Kidney epithelial cell (primary cell): ENCODE measurements around the gene CFAP91. TPM values are rescaled to one million over a fixed set of nuclear protein-coding genes. Genes with fewer than 3 reads are reported as not detected.

Source experiments
- DNase-seq: peaks from one replicate; pipeline ENCODE4 v3.0.0-alpha.2; 2010; ENCODE audit warnings: low read depth
- H3K27me3 ChIP-seq: 2 replicates; pipeline ENCODE4 v1.6.0; 2011; ENCODE audit warnings: low read length; ENCODE audit not compliant: control insufficient read depth, insufficient read depth
- H3K36me3 ChIP-seq: 2 replicates; pipeline ENCODE4 v1.5.1; 2011; ENCODE audit warnings: low read length; ENCODE audit not compliant: control insufficient read depth, insufficient read depth
- H3K4me3 ChIP-seq: 2 replicates; pipeline ENCODE4 v1.5.1; 2011; ENCODE audit warnings: low read depth, mild to moderate bottlenecking, control low read depth, low read length
- total RNA-seq: library from RNA; depleted of rRNA; stranded (reverse); fragments of >200 nt; gene quantifications from 2 replicates; pipeline ENCODE4 v1.2.3, GENCODE V29; 2015
- TF ChIP-seq, protein P1 (sequence below): IDR thresholded peaks from 2 replicates; pipeline ENCODE4 v1.5.1; 2011; ENCODE audit warnings: mild to moderate bottlenecking, moderate library complexity, low read length, control low read depth, inconsistent platforms; ENCODE audit not compliant: insufficient read depth, poor library complexity, severe bottlenecking

Gene CFAP91
- total RNA-seq, 1 donor from 2014 or later = 3.3 TPM

DNA sequence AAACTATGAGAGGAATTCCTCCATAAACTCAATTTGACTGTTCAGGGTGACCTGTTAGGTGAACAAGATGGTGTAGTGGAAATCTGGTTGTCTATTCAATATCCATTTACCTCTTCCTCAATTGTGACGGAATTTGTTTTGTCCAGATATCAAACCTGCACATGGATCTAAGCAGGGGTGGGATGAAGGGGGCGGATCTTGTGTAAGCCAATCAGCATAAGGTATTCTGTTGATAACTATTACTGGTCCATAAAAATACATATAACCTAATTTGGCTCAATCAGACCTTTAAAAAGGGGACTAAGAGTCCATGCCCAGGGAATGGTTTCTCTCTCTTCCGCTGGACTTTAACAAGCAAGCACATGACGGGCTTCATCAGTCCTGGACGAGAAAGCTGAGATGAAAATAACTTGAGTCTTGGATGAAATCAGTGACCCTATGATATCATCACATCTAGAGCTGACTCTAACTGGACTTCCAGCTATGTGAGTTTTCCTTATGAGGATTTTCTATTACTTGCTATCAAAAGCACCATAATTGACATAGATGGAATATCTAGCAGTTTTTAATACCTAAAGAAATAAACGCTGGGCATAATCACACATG, 36.8 kb upstream of the CFAP91 start:
- H3K36me3 ChIP-seq = no peaks in the 10 kb centered on the region
- TF ChIP-seq, protein P1, sequence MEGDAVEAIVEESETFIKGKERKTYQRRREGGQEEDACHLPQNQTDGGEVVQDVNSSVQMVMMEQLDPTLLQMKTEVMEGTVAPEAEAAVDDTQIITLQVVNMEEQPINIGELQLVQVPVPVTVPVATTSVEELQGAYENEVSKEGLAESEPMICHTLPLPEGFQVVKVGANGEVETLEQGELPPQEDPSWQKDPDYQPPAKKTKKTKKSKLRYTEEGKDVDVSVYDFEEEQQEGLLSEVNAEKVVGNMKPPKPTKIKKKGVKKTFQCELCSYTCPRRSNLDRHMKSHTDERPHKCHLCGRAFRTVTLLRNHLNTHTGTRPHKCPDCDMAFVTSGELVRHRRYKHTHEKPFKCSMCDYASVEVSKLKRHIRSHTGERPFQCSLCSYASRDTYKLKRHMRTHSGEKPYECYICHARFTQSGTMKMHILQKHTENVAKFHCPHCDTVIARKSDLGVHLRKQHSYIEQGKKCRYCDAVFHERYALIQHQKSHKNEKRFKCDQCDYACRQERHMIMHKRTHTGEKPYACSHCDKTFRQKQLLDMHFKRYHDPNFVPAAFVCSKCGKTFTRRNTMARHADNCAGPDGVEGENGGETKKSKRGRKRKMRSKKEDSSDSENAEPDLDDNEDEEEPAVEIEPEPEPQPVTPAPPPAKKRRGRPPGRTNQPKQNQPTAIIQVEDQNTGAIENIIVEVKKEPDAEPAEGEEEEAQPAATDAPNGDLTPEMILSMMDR = no peak
- no peak for DNase-seq
- no peaks in the 10 kb centered on the region for H3K27me3 ChIP-seq
- no peak overlapping the region for H3K4me3 ChIP-seq

DNA sequence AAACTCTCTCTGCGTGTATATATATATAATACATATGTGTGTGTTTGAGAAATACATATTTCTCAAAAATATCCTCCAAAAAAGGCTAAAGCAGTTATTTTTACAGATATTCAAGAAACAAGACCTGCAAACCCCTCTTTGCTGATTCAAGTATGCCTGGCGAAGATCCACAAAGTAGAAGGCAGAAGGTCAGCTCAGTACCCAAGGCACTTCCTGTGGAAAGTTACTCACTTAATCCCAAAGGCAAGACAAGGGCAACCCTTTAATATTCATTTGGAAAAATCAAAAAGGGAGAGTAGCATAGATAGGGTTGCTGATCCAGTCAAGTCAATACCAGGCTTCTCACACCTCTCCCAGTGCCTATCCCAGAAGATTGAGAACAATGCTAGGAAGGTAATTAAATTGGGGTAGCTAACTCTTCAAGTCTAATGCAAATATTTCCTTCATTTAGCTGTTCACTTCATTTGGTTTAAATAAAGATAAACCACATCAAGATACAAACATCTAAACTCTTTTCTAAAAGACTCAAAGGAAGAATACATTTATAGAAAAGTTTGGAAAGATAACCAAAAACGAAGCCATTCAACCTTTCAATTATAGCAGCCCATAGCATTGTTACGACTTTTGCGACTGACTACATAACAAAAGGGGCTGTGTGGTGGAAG, 32.8 kb upstream of the CFAP91 start:
- H3K36me3 ChIP-seq = no peaks in the 10 kb centered on the region
- TF ChIP-seq, protein P1 = no peak
- no peak for DNase-seq
- no peak overlapping the region for H3K4me3 ChIP-seq
- H3K27me3 ChIP-seq = no peaks in the 10 kb centered on the region

DNA sequence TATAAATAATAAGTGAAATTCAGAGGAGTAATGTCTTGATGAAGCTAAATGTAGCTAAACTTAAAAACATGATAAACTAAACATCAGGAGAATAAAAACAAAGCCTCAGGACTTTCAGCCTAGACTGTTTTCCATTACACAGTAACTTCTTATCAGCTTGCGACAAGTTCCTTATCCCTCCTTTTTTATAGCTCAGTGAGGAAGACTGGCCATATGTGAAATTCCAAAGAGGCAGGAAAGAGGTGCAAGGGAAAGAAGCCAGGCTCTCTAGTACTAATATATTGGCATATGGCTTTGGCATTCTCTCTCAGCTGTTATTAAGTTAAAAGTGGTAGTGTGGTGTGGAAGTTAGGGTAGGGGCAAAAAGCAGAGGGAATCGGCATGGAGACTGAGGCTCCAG, 30.0 kb upstream of the CFAP91 start:
- no peak for DNase-seq
- H3K27me3 ChIP-seq = no peaks in the 10 kb centered on the region
- H3K36me3 ChIP-seq = no peaks in the 10 kb centered on the region
- no peak overlapping the region for H3K4me3 ChIP-seq
- TF ChIP-seq, protein P1 = no peak

DNA sequence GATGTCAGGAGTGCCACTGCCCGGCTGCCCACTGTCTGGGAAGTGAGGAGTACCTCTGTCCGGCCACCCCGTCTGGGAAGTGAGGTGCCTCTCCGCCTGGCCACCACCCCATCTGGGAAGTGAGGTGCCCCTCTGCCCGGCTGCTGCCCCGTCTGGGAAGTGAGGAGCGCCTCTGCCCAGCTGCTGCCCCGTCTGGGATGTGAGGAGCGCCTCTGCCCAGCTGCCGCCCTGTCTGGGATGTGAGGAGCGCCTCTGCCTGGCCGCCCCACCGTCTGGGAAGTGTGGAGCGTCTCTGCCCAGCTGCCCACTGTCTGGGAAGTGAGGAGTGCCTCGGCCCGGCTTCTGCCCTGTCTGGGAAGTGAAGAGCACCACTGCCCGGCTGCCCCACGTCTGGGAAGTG, 28.9 kb upstream of the CFAP91 start:
- Histone ChIP-seq H3K4me3 (no peak overlapping the region), H3K27me3 (no peaks in the 10 kb centered on the region), H3K36me3 (no peaks in the 10 kb centered on the region)
- TF ChIP-seq, protein P1 = no peak
- no peak for DNase-seq

DNA sequence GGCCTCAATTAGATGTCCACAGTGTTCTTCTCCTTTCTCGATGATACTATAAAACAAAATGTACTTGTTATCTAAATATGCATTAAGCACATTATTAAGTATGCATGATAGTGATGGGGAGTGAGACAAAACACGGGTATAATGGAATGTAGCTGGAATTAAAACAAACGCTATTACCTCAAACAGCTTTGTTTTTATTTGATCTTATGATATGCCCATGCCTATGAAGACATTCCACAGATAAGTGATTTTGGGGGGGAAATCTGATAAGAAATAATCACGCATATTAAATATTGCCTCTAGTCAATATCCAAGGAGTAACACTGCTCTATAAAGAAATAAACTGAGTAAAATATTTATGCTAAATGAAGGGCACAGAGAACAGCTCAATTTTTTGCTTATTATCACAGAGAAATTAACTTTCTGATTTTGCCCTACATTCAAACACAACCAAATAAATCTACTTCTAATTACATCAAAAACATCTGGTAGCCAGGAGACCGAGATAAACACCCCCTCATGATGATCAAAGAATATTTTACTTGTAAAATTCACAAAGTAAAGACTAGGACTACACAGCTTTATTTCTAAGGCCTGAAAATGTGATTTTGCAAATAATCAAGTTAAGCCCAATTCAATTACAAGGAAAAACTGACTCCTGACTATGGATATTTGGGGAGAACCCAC, 27.5 kb upstream of the CFAP91 start:
- Histone ChIP-seq H3K36me3 (no peaks in the 10 kb centered on the region), H3K4me3 (no peak overlapping the region), H3K27me3 (no peaks in the 10 kb centered on the region)
- no peak for DNase-seq
- TF ChIP-seq, protein P1 = no peak
